Epithelial cell of esophagus (primary cell): Measurements from ENCODE around the gene ECHDC1.

Experiments
- DNase-seq: peaks from one replicate; pipeline ENCODE4 v3.0.0; 2010; ENCODE audit warnings: low read depth
- H3K4me3 ChIP-seq: 2 replicates; pipeline ENCODE4 v1.5.1; 2011; ENCODE audit warnings: mild to moderate bottlenecking, low read length, control low read depth
- TF ChIP-seq, protein P1 (sequence below): IDR thresholded peaks from 2 replicates; pipeline ENCODE4 v1.5.1; 2011; ENCODE audit warnings: low read depth, mild to moderate bottlenecking, low read length, control low read depth, inconsistent platforms; ENCODE audit not compliant: insufficient read depth; ENCODE audit errors: missing control alignments

Gene ECHDC1

DNA sequence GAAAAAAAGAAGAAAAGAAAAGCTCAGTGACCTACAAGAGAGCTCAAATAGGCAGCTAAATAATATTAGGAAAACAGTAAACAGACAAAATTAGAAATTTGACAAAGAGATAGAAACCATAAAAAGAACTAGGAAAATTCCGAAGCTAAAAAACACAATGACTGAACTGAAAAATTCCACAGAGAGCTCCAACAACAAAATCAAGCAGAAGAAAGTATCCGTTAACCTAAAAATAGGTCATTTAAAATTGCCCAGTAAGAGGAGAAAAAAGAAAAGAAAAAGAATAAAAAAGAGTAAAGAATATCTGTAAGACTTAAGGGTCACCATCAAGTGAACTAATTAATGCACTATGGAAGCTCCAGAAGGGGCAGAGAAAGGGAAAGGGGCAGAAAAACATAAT is 6.6 kb upstream of the ECHDC1 start:
- TF ChIP-seq, protein P1, sequence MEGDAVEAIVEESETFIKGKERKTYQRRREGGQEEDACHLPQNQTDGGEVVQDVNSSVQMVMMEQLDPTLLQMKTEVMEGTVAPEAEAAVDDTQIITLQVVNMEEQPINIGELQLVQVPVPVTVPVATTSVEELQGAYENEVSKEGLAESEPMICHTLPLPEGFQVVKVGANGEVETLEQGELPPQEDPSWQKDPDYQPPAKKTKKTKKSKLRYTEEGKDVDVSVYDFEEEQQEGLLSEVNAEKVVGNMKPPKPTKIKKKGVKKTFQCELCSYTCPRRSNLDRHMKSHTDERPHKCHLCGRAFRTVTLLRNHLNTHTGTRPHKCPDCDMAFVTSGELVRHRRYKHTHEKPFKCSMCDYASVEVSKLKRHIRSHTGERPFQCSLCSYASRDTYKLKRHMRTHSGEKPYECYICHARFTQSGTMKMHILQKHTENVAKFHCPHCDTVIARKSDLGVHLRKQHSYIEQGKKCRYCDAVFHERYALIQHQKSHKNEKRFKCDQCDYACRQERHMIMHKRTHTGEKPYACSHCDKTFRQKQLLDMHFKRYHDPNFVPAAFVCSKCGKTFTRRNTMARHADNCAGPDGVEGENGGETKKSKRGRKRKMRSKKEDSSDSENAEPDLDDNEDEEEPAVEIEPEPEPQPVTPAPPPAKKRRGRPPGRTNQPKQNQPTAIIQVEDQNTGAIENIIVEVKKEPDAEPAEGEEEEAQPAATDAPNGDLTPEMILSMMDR, result no peak
- H3K4me3 ChIP-seq, result no peak overlapping the region
- DNase-seq, result no peak

DNA sequence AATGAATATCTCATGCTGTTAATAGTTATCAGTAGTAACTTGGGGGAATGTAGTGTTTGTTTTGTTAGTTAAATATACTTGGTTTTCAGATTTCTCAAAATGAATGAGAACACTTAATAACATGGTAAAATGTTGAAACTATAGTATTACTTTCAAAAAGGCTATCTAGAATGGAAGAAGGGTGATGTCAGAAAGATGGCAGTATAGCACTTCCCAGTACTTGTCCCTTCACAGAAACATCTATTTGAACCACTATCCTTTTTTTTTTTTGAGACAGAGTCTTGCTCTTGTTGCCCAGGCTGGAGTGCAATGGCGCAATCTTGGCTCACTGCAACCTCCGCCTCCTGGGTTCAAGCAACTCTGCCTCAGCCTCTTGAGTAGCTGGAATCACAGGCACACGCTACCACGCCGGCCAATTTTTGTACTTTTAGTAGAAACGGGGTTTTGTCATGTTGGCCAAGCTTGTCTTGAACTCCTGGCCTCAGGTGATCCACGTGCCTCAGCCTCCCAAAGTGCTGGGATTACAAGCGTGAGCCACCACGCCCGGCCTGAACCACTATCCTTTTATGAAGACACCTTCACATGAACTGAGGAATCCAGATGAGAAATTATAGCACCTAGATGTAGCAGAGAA is 4.7 kb upstream of the ECHDC1 start:
- no peak overlapping the region for H3K4me3 ChIP-seq
- TF ChIP-seq, protein P1, result peak; percentile 9
- DNase-seq, result no peak

DNA sequence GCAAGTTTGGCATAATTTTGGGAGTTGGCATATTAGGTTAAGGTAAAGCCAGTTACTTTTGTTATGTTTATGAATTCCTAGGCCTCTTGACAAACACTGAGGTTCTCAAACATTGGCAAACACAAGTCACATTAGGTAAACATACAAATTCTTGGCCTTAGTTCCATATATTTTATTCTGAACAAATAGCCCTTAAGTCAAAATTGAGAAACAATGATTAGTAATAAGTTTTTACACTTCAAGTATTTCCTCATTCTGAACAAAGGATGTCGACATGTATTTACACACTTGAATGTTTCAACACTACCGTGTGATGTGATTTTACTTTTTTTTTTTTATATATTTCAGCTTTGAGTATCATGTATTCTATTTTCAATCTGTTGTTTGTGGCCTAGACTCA is 3.8 kb upstream of the ECHDC1 start:
- TF ChIP-seq, protein P1, result no peak
- no peak overlapping the region for H3K4me3 ChIP-seq
- peak; percentile 87 for DNase-seq

DNA sequence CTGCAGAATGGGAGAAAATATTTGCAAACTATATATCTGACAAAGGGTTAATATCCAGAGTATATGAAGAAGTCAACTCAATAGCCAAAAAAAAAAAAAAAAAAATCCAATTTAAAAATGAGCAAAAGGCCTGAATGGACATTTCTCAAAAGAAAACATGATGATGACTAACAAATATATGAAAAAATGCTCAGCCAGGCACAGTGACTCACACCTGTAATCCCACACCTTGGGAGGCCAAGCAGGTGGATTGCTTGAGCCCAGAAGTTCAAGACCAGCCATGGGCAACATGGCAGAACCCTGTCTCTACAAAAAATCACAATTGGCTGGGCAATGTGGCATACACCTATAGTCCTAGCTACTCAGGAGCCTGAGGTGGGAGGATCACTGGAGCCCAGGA is 2.1 kb upstream of the ECHDC1 start:
- DNase-seq, result peak; percentile 79
- TF ChIP-seq, protein P1, result no peak
- H3K4me3 ChIP-seq, result no peak overlapping the region

DNA sequence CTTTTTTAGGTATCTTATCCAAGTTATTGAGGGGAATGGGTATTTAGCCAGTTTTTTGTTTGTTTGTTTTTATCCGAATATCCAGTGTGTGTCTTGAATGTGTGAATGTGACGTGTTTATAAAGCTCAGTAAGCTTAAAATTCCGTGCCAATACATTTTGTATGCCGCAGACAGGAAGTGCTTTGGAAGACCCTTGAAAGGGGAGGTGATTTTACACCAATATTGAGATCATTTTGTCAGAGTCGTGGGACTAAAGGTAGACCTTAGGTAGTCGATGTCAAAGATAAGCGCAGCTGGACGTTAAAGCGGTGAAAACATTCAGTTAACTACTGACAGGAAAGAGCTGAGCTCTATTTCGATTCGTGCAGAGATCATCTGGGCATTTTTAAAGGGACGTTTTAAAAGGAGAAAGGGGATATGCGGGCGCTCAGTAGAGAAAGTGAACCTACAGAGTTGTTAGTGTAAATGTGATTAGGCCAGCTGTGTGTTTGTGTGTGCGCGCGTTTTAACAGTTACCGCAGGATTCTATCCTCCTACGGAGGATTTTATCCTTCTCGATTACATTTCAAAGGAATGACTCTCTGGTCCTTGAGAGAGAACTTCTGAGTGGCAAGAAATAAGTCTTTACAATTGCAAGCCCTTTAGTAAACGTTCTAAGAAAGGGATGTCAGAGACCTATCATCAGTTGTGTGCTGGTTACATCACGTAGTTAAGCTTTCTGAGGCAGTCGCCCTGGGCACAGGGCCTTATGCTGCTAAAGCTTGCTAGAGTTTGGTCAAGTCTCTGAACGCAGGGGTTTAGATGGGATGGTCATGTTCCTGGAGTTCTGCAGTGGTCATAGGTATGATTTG is 625 bp upstream of the ECHDC1 start:
- peak overlapping the region; percentile 83 for H3K4me3 ChIP-seq
- TF ChIP-seq, protein P1, result no peak
- peak; percentile 33 for DNase-seq

DNA sequence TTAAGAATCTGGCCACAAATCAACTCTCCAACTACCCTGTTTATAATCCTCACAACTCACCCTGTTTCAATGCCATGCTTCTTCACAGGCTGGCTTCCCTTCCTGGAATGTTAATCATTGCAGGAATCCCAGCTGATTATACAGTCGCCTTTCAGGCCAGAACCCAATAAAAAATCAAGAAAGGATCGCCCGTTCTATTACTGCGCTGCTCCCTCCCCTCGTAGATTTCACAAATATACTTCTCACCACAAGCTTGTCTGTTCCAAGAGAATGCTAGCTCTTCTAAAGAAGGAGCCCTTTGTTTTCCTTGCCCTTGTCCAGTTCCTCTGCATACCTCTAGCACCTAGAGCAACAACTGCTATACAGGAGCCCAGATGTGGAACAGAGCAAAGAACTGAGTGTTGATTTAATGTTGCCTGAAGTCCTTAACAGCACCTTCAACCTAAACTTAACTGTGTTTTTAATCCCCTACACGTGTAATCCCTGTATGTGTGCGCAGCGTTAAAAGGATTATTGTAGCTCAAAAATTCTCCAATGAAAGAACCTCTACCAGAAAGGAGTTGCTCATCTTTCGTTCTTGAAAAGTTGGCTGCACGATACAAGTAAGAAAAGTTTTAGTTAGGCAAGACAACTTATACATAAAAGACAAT is 988 bp downstream of the ECHDC1 start:
- TF ChIP-seq, protein P1, result no peak
- H3K4me3 ChIP-seq, result peak overlapping the region; percentile 83
- no peak for DNase-seq
